HG03196 (cell line): Measurements from ENCODE around the gene TBRG4.

Experiments used
- ATAC-seq: cut with Tn5 transposase; IDR thresholded peaks from one replicate; pipeline ENCODE4 v1.9.1; 2021; ENCODE audit not compliant: unreplicated experiment

TBRG4 gene

DNA sequence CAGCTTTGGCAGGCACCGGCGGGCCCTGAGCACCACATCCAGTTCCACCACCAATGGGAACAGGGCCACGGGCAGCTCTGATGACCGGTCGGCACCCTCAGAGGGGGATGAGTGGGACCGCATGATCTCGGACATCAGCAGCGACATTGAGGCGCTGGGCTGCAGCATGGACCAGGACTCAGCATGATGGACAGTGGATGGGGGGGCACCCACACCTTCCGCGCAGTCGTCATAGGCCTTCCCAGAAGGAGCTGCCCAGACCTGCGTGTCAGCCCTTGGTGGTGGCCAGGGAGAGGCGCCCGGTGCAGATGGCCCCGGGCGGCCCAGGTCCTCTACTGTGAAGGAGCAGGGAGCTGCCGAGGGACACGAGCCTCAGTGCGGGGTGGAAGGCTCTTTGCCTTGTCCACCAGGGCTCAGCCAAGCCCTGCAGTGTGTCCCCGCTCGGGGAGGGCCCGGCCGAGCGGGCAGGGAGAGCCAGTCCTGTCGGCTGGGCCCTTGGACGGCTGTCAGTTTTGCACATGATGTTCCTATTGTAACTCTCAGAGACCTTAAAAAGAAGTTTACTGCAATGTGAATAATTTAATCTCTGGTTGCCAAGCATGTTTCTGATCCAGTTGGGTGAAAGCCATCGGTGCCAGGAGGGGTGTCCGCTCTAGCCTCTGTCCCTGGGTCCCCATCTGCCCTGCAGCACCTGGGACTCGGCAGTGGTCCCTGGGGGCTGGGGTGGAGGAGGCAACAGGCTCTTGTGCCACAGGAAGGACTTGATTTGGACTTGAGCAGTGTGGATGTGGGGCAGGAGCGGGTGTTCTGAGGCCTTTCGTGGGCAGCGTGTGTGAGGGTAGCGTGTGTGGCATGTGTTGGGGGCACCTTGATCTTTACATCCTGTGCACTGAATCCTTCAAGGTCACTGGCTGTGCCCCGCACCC lies 35.4 kb downstream of the TBRG4 start:
- ATAC-seq: no peak

- no peak for ATAC-seq
Measured at GRCh38 chr7:45075355-45075644, 36.2 kb downstream of the TBRG4 start.

DNA sequence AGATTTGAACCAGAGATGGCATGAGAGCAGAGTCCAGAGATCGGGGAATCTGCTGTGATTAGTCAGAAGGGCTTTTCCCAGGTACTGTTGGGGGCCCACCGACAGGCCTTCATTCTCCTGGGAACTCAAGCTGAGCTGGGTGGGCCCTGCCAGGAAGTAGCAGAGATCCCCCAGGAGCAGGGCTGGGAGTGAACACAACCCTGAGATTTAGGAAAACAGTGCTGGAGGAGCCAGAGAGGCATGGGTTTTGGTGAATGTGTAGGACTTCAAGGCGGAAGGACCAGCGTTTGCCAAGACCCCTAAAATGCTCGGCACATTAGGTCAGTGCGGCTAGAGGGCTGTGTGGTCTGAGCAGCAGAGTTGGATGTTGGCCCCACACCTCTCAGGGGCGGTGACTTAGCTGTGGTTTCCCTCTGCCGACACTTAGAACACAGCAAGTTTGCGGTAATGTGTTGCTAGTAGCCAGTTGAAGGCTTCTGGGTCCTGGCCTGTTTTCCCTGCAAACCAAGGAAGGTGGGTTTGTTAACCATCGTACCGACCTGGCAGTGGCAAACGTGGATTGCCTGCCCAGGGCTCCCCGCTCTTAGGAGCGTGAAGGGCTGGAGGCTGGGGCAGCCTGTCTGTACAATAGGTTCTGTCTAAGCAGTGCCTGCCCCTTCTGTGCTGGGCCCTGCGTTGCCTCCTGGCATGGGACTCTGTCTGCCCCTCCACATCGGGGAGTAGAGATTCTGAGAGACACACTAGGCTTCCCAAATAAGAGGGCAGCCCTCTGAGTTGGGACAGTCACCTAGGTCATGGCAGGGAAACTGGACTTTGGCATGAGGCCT lies 36.8 kb downstream of the TBRG4 start:
- no peak for ATAC-seq

DNA sequence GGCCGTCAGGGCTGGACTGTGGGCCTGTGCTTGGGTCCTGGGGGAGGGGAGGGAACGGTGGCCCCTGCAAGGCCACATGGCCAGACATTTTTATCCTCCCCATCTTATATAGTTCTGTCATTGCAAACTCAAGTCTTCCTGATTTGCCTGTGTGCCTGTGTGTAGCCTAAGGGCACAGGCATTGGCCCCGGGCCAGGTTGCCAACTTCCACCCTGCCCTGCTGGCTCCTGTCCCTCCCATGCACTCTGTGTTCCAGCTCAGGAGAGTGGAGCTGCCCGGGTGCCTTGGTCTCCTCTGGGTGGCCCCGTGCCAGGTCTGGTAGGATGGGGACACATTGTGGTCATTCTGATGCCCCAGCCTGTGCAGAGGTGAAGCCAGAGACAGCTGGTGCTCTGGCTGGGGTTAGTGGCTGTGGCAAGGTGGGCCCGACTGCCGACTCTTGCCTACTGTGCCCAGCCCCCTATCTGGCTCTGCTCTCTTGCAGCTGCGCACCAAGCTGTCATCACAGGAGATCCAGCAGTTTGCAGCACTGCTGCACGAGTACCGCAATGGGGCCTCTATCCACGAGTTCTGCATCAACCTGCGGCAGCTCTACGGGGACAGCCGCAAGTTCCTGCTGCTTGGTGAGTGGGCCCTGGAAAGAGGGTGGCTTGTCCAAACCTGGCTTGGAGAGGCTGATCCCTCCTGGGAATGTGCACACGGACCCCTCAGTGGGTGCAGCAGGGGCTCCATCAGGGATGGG lies 37.5 kb downstream of the TBRG4 start:
- ATAC-seq: no peak

DNA sequence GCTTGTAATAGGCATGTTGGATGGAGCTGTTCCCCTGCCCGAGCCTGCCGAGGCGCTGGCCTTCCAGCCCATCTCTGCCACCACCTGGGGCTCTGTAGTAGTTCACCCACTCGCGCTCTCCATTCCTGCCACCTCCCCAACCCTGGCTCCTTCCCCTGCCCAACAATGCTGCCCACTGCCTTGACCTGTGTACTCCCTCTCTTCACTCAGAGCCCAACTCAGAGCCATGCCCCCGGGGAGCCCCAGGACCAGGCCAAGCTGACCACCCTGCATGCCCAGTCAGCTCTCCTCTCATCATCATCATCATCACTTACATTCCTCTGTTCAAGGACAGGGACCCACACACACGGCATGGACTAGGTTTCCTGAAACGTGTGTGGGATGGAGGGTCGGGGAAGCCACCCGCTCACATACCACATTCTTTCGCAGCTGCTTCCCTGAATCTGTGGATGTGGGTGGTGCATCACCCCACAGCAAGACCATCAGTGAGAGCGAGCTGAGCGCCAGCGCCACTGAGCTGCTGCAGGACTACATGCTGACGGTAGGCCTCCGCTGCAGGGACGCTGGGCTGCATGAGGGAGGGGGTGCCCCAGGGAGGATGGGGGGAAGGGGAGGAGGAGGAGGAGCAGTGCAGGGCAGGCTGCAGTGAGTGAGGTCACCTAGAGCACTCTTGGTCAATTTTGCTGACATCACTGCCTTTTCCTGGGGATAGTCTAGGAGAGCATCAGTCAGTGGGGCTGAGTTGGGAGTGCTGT lies 38.3 kb downstream of the TBRG4 start:
- ATAC-seq: no peak

- no peak for ATAC-seq
Measured at GRCh38 chr7:45072131-45073030, 39.1 kb downstream of the TBRG4 start.

- ATAC-seq: no peak
Measured at GRCh38 chr7:45071528-45071927, 40.0 kb downstream of the TBRG4 start.

DNA sequence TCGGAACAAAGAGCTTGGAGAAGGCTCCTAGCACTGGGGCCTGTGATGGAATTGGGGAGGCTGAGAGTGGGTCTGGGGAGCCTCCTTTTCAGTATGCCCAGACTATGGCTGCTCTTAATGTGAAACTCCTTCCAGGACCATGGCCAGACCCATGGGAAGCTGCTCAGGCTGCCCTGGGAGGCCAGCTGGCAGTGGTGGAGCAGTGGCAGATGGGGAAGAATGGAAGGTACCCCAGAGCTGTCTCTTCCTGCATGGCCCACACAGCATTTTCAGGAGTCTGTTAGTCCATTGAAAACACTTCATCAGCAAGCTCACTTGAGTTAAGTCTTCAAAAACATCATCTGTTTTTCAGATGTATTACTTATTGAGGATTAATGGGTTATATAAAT lies 41.2 kb downstream of the TBRG4 start:
- no peak for ATAC-seq

GRCh38 chr7:45069444-45070253 lies 41.8 kb downstream of the TBRG4 start:
- ATAC-seq: no peak

DNA sequence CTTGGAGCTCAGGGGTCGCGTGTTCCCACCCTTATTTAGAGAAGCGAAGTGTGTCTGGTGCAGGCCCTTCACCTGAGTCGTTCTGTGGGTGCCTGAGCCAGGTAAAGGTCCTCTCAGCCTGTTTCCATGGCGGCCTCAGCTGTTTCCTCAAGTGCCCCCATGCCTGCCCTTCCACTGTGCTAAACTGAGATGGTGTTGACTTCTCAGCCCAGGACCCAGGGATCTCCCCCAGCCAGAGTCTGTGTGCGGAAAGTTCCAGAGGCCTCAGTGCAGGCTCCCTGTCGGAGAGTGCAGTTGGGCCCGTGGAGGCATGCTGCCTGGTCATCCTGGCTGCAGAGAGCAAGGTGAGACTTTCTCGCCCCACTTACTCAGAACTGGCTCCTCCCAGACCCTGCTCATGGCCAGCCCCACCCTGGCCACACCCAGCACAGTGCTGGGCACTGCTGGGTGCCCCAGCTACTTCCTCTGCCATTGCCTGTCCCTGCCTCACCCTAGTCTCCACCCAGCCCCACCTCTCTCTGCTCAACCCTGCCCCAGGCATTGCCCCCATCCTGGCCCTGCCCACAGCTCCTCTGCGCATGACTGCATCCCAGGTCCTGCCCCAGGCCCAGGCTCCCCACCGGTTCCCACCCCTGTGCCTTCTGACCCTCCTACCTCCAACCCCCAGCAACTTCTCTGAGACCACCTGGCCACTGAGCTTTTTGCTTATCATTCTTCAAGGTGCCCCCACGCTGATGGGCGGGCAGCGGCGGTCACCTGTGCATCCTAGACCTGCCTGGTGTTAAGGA lies 43.1 kb downstream of the TBRG4 start:
- ATAC-seq: no peak

DNA sequence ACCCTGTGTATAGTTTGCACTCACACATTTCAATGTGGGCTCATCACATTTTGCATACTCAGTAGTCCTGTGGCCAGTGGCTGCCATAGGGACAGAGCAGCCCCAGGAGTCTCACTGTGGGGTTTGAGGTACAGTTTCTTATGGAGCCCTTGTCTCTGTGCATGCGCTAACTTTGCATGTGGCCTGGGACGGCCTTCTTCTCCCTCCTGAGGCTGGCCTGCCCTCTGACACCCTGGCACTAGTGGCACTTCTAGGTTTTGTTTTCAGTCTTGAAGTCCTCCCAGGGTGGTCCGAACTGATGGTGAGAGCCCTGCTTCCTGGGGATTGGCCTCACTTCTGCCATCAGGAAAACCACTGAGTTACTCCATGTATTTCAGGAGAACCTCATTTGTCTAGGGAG lies 43.9 kb downstream of the TBRG4 start:
- no peak for ATAC-seq

- ATAC-seq: no peak
Measured at GRCh38 chr7:45066409-45066808, 45.1 kb downstream of the TBRG4 start.

- no peak for ATAC-seq
Measured at GRCh38 chr7:45065031-45065995, 46.2 kb downstream of the TBRG4 start.

- ATAC-seq: no peak
Measured at GRCh38 chr7:45064047-45064725, 47.3 kb downstream of the TBRG4 start.

- ATAC-seq: no peak
Measured at GRCh38 chr7:45061806-45062425, 49.6 kb downstream of the TBRG4 start.

DNA sequence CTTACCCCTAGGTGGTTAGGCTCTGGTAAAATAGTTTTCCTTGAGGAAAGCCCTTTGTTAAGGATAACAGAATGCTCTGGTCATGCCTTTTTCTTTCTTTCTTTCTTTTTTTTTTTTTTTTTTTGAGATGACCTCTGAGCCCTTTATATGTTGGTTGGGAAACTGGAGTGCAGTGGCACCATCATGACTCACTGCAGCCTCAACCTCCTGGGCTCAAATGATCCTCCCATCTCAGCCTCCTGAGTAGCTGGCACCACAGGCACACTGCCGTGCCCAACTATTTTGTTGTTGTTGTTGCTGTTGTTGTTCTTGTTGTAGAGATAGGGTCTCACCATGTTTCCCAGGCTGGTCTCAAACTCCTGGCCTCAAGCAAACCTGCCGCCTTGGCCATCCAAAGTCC lies 50.1 kb downstream of the TBRG4 start:
- ATAC-seq: no peak
